ELF-1 (cell line): ENCODE measurements around the gene ZNF556.
A peak's percentile ranks its signal among the peaks of the same experiment; 100 is the strongest.

Experiments used
- DNase-seq: peaks from one replicate; pipeline ENCODE4 v3.0.0-alpha.2; 2016; ENCODE audit warnings: low read depth, low spot score

The ZNF556 gene

GRCh38 chr19:2905918-2906519 is 38.9 kb downstream of the ZNF556 start:
- no peak for DNase-seq

DNA sequence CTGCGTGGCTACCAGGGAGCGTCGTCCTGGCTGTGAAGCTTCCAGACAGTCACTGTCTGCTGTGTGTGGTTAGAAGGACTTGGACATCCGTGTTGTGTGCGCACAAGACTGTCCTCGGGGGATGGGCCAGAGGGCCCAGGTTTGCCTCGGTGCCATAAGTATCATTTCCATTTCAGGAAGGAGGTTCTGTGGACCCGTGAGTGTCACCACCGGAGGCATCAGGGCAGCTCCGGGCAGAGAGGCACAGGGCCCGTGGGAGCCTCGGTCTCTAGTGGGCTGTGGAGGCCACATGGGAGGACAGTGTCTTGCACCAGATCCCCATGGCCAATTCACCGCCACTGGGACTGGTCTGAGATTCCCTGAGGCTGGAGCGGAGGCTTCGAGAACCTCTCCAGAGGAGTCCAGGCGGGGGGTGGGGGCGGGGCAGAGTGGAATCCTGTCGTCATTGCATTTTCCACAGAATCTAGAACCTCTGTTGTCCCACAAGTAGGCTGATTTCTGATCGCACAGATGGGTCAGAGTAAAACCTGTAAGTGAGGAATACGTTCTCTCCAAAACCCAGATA is 39.6 kb downstream of the ZNF556 start:
- no peak for DNase-seq

GRCh38 chr19:2912306-2912705 is 45.2 kb downstream of the ZNF556 start:
- no peak for DNase-seq

- no peak for DNase-seq
These were observed 50.4 kb downstream of the ZNF556 start for GRCh38 chr19:2917275-2918184.

DNA sequence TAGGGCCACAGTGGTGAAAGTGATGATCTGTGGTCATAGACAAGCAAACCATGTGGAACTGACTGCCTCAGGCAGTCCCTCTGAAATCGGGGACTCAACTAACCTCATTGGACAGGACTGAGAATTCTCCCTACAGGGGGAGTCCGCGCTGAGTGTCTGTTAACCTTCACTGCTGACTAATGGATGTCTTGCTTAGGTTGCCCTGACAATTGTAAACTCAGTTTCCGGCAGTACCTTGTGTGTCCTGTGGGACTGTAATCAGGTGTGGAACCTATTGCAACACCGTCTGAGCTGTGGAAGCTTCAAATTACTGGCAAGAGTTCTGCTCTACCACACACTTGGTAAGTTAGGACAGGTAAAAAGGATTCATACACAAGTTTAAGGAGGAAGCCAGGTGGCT is 55.9 kb downstream of the ZNF556 start:
- peak; percentile 81 for DNase-seq

DNA sequence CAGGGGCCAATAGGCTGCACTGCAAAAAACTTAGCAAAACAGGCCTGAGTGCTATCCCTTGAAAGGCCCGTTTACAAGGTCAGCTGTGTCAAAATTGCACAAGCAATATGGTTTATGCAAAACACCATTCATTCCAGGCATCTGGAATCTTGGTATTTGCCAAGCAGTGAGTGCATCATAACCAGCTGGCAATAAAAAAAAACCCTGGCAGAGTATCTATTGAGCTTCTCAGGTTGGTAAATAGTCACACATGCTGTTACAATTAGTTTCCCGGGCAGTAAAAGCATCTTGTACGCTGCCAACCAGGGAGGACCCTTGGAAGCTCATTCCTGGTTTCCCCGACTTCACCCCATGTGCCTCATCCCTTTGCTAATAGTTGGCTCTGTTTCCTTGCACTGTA is 56.4 kb downstream of the ZNF556 start:
- DNase-seq: no peak

DNA sequence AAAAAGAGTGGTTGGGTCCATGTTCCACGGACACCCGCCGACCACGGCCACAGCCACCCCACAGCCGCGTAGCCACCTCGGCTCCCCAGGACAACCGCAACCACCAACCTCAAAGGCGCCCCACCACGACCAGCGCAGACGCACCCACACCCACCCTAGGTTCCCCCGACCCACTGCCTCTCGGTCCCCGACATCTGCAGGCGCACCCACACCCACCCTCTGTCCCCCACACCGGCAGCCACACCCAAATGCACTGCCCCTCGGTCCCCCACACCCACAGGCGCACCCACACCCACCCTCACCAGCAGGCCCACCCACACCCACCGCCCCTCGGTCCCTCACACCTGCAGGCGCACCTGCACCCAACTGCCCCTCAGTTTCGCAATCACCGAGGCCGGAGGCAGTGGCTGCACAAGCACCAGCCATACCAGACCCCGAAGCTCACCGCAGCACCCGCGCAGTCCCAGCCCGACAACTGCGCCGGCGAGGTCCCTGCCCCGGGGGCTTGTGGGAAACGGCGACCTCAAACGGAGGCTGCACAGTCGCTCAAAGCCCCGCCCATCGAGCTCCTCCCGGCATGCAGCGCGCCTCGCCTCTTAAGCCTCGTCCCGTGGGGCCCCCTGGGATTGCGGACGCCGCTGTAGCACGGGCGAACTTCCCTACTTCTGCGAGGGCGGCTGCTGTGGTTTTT is 59.4 kb downstream of the ZNF556 start:
- no peak for DNase-seq

GRCh38 chr19:2927032-2927430 is 59.9 kb downstream of the ZNF556 start:
- DNase-seq: no peak
